SW 1271 (cell line): Measurements from ENCODE around the gene PTPRG.

ENCODE experiments used
- DNase-seq, 2 experiments: peaks; one replicate each; lab custom pipeline; 2025; lab: John Stamatoyannopoulos, UW

The PTPRG gene

DNA sequence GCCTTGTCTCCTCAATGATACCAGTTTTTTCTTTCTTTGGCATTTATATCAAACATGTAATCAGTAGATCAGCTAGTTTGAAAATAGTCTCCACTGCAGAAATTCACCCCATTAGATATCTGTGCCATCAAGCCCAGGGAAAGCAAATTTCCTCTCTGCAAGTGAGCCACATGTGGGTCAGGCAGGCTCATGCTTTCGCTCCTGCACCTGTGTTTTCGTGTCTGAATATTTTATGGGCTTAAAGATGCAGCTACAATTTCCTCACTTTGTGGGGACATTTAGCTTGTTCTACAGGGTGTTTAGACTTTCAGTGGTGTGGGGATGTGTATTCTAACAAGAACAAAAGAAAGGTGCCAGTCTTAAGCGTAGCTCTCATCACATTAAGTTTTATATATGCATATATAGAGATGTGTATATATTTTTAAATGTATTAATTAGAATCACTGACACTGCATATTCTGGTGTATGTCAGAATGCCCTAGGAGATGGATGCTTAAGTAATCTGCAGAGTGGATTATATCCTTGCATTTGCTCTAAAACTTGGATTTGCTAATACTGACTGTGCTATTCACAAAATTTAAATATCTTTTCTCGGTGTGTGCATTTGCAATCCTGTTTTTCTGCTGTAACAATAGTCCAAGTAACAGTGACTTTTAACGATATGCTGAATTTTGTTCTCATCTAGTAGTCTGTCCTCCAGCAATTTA, 372.6 kb downstream of the PTPRG start:
- DNase-seq, result no peak

DNA sequence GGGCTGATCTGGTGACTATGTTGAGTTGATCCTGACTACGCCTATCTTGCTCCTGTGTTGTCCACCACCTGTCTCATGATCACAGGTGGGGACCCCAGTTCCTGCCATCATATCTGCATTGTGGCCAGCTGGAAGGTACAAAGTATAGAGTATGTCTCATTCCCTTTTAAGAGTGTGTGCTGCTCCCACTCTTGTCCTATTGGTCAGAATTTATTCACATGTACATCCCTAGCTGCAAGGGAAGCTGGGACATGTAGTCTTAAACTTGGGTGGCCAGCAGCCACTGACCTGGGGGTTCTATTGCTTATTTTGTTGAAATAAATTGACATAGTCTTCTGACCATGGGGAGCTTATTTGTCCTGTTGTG, 373.1 kb downstream of the PTPRG start:
- DNase-seq, result no peak

DNA sequence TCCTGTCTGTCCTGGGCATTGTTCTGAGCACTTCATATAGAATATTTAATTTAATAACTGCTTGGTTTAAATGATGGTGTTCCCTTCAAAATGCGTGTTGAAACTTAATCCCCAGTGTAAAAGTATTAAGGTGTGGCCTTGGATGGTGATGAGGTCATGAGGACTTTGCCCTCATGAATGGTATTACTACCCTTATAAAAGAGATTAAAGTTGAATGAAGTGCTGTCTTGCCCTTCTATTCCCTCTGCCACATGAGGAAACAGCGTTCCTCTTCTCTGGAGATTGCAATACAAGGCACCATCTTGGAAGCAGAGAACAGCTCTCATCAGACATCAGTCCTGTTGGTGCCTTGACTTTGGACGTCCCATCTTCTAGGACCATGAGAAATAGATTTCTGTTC, 374.4 kb downstream of the PTPRG start:
- DNase-seq, result no peak

DNA sequence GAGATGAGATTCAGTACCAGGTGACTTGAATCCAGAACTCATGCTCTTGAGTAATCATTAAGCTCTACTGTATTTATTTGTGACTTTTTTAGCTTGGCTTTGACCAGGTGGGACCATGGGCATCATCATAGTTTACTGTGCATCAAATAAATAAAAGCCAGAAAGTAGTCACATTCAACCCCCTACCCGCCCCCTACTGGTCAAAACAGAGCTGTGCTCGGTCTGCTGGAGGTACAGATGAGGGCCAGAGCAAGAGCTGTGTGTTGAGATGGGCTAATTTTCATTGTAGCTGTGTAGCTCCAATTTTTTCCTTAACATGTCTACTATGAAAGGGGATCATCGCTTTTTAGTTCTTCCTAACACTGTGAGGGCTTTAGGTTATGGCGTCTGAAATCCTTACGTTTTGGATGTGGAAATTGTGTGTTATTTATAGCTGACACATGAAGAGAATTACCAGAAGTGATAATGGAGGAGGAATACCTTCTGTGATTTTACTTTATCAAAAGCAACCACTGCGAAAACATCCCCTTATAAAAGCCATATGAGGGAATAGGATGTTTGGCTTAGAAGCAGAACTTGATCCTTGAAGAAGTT, 375.1 kb downstream of the PTPRG start:
- no peak for DNase-seq

GRCh38 chr3:61937477-61937876, 376.1 kb downstream of the PTPRG start:
- no peak for DNase-seq

- DNase-seq, result no peak
These were observed 377.6 kb downstream of the PTPRG start for GRCh38 chr3:61938878-61939549.

DNA sequence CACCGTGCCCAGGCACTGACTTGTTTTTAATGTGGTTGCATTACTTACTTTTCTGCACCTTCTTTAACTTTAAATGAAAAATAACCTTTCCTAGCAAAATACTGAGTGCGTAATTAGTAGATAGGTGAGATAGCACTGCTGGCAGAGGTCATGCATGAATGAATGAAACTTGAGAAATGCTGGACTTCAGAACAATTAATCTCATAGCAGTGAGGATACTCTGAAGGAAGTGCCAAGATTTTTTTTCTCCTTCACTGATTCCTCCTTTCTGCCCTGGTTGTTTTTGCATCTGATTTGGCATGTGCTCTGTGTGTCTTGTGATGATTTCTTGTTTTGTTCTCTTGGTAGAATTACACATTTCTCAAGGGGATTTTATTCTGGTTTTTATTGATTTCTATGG, 378.9 kb downstream of the PTPRG start:
- DNase-seq, result no peak

DNA sequence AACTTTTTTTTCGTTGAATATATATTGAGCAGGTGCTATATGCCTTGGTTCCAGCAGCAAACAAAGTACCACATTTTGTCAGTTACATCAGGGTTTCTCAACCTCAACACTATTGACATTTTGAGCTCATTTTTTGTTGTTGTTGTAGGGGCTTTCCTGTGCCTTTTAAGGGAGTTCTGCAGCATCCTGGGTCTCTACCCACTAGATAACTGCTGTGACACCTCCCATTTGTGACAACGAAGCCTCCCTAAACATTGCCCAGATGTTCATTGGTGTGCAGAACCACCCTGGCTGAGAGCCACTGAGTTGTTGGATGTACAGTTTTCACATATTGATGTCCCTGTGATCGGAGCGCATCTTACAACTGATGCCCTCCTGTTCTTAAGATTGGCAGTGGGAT, 382.6 kb downstream of the PTPRG start:
- no peak for DNase-seq

- no peak for DNase-seq
These were observed 383.4 kb downstream of the PTPRG start for GRCh38 chr3:61944726-61945125.

DNA sequence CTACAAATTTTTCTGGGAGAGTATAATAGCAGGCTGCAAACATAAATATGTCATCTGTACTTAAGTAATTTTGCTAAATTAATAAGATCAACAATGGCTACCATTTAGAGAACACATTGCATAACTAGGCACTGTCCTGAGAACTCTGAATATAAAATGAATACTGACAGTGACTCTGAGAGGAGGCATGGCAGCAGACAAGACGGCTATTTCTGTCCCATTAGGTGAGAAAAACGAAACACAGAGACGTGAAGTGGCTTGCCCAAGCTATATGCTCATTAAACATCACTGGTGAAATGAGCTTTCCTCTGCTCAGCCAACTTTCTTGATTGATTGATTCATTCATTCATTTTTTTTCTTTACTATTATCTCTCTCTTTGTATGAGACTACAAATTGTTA, 384.3 kb downstream of the PTPRG start:
- DNase-seq, result no peak

DNA sequence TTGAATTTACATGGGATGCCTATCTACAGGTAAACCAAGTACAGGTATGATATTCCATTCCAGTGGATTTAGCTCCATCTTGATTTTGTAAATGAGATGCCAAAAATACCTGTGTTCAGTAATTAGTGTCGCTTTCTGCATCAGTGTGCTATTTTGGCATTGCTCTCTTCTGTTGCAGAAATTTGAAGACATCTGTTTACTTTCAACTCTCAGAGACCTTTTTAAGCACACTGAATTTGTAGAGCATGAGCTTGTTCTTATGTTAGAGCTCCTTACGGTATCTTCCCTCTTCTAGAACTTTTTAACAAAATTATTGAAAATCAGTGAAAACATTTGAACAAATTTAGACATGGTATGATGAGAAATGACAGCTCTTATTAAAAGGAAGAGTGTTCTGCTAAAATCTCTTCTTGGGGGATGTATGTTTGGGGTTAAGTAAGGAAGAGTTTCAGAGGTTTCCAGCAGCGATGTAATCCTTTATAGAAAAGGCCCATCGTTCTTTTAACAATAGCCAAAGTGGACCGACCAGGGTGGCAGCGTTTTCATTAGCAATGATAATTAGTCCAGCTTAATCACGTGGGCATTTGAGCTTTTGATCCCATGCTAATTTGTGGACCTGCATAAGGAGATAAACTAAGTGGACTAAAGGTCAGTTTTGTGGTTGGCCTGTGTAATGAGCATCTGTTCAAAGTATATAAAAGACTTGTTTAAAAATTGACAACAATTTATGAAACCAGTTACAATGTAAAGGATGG, 385.4 kb downstream of the PTPRG start:
- no peak for DNase-seq

DNA sequence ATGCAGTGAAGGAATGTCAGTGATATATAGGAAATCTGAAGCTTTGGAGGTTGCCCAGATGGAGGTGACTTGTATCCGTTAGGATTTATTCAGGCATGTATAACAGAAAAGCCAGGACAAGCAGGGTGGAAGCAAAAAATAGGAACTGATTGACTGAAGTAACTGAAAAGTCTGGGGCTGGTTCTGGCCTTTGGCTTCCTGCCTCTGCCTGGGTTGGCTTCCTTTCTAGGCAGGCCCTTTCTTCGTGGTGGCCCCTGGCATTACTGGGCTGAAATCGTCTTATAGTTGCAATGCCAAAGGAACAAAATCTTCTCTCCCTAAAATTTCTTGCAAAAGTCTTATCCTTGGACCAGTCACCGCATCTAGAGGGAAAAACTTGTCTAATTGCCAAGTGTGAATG, 386.1 kb downstream of the PTPRG start:
- DNase-seq, result no peak

- DNase-seq, result no peak
These were observed 387.4 kb downstream of the PTPRG start for GRCh38 chr3:61948699-61949305.

- no peak for DNase-seq
These were observed 392.7 kb downstream of the PTPRG start for GRCh38 chr3:61954097-61954540.

DNA sequence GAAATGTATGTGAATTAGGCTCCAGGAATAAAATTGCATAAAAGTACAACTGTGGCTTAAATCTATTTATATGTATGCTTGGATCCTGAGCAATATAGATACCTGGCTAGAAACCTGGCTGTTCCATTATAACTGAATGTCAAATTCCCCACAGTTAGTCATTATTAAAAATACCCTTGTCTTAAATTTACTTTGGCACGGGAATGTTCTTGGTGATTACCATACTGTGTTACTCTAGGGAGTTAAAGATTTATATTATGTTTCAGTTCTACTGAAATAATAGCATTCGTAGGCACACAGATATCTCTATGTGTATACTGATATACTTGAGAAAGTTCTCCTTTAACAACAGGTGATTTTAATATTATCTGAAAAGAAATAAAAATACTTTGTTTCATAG, 394.1 kb downstream of the PTPRG start:
- no peak for DNase-seq

DNA sequence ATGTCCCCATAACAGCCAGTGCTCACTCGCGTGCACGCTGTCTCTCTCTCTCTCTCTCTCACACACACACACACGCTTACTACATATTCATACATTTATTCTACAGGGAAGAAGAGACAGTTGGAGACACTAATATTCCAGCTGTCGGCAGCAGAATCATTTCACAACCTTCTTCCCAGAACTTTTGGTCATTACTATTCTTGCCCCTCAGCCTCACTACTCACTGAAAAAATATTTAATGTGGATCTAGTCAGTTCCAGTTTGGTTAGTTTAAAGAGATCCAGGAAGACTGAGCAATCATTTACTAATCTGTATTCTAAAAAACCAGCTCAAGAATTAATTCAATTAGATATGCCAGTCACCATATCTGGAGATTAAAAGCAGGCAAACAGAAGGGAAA, 394.9 kb downstream of the PTPRG start:
- no peak for DNase-seq

DNA sequence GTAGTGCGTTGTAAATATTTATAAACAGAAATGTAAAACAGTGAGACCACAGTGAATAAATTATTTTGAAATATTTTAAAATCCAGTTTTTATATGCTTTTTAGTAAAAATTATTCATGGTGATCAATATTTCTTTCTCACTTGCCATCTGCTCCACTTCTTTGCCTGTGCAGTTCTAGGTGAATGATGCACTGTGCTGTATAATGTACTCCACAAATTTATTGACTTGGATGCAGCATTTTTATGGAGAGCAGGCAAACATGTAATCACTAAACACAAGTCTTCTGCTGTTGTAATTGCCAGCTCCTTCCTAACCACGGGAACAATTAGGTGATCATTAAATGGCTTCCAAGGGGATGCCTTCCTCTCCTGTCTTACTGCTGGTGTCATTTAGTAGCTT, 395.9 kb downstream of the PTPRG start:
- DNase-seq, result no peak

GRCh38 chr3:61960976-61961375, 399.6 kb downstream of the PTPRG start:
- no peak for DNase-seq

DNA sequence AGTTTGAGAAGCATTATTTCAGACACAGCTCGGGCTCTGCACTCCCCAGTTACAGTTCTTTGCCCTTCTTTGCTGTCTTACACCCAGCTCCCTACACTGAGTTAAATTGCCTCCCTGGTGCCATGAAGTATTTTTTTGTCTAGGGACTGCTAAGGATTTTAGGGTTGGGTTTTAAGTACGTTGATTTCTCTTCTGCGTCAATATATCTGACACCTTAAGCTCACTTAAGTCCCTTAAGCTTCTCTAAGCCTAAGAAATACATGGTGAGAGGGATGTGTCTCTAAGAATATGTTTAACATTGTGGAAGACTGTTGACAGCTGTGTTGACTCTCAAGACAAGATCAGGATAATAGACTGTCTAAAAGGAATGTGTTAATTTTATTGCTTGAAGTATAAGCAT, 400.5 kb downstream of the PTPRG start:
- DNase-seq, result no peak

- no peak for DNase-seq
These were observed 403.2 kb downstream of the PTPRG start for GRCh38 chr3:61964566-61964965.

GRCh38 chr3:61965770-61966131, 404.4 kb downstream of the PTPRG start:
- no peak for DNase-seq

GRCh38 chr3:61966200-61966599, 404.8 kb downstream of the PTPRG start:
- peak in 1 of 2 experiments; percentile 7 for DNase-seq
